ENCODE measurements around the gene PLCL2.

DNA sequence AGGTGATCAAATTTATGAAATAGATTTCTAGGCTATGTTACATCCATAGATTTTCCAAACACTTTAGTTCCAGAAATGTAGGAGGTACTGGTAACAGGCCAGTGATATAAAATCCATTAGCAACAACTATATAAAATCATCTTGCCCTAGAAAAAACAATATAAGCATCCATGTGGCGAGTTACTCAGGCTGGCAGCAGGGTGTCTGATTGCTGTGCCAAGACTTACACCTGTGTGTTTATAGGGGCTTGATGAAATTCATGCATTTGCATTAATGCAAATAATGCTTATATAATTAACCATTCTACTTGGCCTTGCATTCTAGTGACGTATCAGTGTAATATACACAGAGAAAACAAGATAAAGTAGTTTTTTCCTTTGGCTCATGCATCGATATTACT, 153.4 kb downstream of the PLCL2 start:
- TF ChIP-seq, protein P1, sequence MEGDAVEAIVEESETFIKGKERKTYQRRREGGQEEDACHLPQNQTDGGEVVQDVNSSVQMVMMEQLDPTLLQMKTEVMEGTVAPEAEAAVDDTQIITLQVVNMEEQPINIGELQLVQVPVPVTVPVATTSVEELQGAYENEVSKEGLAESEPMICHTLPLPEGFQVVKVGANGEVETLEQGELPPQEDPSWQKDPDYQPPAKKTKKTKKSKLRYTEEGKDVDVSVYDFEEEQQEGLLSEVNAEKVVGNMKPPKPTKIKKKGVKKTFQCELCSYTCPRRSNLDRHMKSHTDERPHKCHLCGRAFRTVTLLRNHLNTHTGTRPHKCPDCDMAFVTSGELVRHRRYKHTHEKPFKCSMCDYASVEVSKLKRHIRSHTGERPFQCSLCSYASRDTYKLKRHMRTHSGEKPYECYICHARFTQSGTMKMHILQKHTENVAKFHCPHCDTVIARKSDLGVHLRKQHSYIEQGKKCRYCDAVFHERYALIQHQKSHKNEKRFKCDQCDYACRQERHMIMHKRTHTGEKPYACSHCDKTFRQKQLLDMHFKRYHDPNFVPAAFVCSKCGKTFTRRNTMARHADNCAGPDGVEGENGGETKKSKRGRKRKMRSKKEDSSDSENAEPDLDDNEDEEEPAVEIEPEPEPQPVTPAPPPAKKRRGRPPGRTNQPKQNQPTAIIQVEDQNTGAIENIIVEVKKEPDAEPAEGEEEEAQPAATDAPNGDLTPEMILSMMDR (IDR thresholded peaks at IDR 0.05), result no peak
- TF ChIP-seq POLR2A (IDR thresholded peaks at IDR 0.05), result no peak
